ENCODE data around the gene VASH1. TPM values are rescaled to one million over a fixed set of nuclear protein-coding genes. Genes with fewer than 3 reads are reported as not detected.

Gene VASH1
- total RNA-seq, 1 donor from 2014 or later: 26.0 TPM

- H3K36me3 Mint-ChIP-seq (ENCODE audit: low read depth): peaks cover 27% of the 10 kb centered on the region
- H3K27me3 Mint-ChIP-seq (ENCODE audit: low read depth): no peaks in the 10 kb centered on the region
- peaks cover 10% of the 10 kb centered on the region for H3K9me3 Mint-ChIP-seq (ENCODE audit: low read depth)
- no peak overlapping the region for H3K27ac Mint-ChIP-seq (ENCODE audit: unreplicated experiment)
- DNase-seq (ENCODE audit: low spot score): no peak
- TF ChIP-seq CTCF (IDR thresholded peaks at IDR 0.05): no peak
- H3K4me3 Mint-ChIP-seq (ENCODE audit: unreplicated experiment): no peak overlapping the region
- H3K4me1 Mint-ChIP-seq (ENCODE audit: low read depth): no peaks in the 10 kb centered on the region
Observed at GRCh38 chr14:76793956-76794355, 32.7 kb downstream of the VASH1 start.

GRCh38 chr14:76806446-76806845, 45.2 kb downstream of the VASH1 start:
- DNase-seq (ENCODE audit: low spot score): no peak
- no peaks in the 10 kb centered on the region for H3K9me3 Mint-ChIP-seq (ENCODE audit: low read depth)
- peaks cover 11% of the 10 kb centered on the region for H3K4me1 Mint-ChIP-seq (ENCODE audit: low read depth)
- H3K27ac Mint-ChIP-seq (ENCODE audit: unreplicated experiment): no peak overlapping the region
- H3K4me3 Mint-ChIP-seq (ENCODE audit: unreplicated experiment): no peak overlapping the region
- H3K36me3 Mint-ChIP-seq (ENCODE audit: low read depth): peaks cover 20% of the 10 kb centered on the region
- TF ChIP-seq CTCF (IDR thresholded peaks at IDR 0.05): no peak
- H3K27me3 Mint-ChIP-seq (ENCODE audit: low read depth): no peaks in the 10 kb centered on the region

GRCh38 chr14:76808011-76808410, 46.7 kb downstream of the VASH1 start:
- peaks cover 13% of the 10 kb centered on the region for H3K36me3 Mint-ChIP-seq (ENCODE audit: low read depth)
- no peaks in the 10 kb centered on the region for H3K27me3 Mint-ChIP-seq (ENCODE audit: low read depth)
- no peaks in the 10 kb centered on the region for H3K9me3 Mint-ChIP-seq (ENCODE audit: low read depth)
- no peak overlapping the region for H3K4me3 Mint-ChIP-seq (ENCODE audit: unreplicated experiment)
- TF ChIP-seq CTCF (IDR thresholded peaks at IDR 0.05): no peak
- H3K4me1 Mint-ChIP-seq (ENCODE audit: low read depth): peaks cover 18% of the 10 kb centered on the region
- H3K27ac Mint-ChIP-seq (ENCODE audit: unreplicated experiment): no peak overlapping the region
- no peak for DNase-seq (ENCODE audit: low spot score)

GRCh38 chr14:76808990-76809389, 47.7 kb downstream of the VASH1 start:
- no peak overlapping the region for H3K27ac Mint-ChIP-seq (ENCODE audit: unreplicated experiment)

GRCh38 chr14:76810525-76810924, 49.3 kb downstream of the VASH1 start:
- no peak for DNase-seq (ENCODE audit: low spot score)
- Mint-ChIP-seq H3K9me3 (ENCODE audit: low read depth) (no peaks in the 10 kb centered on the region), H3K4me3 (ENCODE audit: unreplicated experiment) (peak overlapping the region; percentile 92), H3K27me3 (ENCODE audit: low read depth) (no peaks in the 10 kb centered on the region), H3K36me3 (ENCODE audit: low read depth) (peaks cover 7% of the 10 kb centered on the region), H3K27ac (ENCODE audit: unreplicated experiment) (no peak overlapping the region), H3K4me1 (ENCODE audit: low read depth) (peaks cover 20% of the 10 kb centered on the region)
- TF ChIP-seq CTCF (IDR thresholded peaks at IDR 0.05): no peak

More at GRCh38 chr14:76808990-76809389, 47.7 kb downstream of the VASH1 start:
- Mint-ChIP-seq H3K4me3 (ENCODE audit: unreplicated experiment) (no peak overlapping the region), H3K36me3 (ENCODE audit: low read depth) (peaks cover 7% of the 10 kb centered on the region), H3K9me3 (ENCODE audit: low read depth) (no peaks in the 10 kb centered on the region), H3K4me1 (ENCODE audit: low read depth) (peaks cover 20% of the 10 kb centered on the region), H3K27me3 (ENCODE audit: low read depth) (no peaks in the 10 kb centered on the region)
- no peak for TF ChIP-seq CTCF (IDR thresholded peaks at IDR 0.05)
- no peak for DNase-seq (ENCODE audit: low spot score)
